Activated CD8-positive, alpha-beta memory T cell treated with anti-CD3 and anti-CD28 coated beads for 24 hours (primary cell): ENCODE measurements around the gene PSMA4.
"Not testable (repeated sequence)": the region's sequence is repeated elsewhere in the genome, so short reads cannot be mapped to it uniquely, and the experiment has no call there.

Experiments
- DNase-seq: peaks from one replicate; pipeline ENCODE4 v3.0.0-alpha.2; 2020

PSMA4 gene

DNA sequence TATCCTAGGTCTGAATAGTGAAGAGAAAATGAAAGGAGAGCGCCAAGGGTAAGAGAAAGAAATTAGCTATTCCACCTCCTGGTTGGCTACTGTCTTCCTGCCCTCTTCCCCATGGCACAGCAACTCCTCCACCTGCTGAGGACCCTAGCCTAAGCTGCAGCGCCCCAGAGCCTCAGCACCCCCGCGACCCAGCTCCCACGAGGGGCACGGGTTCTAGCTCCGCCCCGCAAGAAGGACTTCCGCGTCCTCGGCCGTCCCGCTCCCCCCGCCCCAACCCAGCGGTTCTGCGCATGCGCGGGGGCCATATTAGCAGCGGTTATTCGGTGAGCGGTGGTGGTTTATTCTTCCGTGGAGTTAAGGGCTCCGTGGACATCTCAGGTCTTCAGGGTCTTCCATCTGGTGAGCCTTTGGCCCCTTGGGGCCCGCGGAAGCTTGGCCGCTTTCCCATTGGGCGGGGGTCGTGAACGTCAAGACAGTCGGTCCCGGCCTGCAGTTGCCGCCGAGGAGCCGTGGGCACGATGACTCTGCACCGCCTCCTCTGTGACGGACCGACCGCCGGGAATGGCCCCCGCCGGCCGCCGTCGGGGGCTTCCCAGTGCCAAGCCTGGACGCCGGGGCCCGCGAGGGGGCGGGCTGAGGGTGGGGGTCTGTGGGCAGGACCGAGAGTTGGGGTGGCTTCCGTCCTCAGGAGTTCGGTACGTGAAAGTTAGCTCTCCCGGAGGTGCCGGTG, at the start of gene PSMA4:
TSS of gene PSMA4 (plus strand) at position 304 of the 730 bp plus-strand sequence. CDS start 1,484 bp downstream, outside the sequence.
- DNase-seq = peak; percentile 99

DNA sequence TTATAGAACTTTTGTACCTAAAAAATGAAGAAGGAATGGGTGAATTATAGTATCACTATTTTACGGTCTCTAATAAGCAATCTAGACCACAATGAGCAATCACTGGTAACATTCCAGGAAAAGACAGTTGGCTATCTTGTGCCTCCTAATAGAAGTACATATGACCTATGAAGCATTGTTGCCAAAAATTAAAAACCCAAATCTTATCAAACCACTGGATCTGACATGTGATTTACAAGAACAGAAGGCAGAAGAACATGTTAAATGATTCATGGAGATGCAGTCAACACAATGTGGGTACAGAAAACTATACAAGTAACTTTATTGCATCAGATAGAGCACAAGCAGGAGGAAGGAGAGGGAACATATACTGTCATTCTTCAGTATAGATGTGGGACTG, 47.4 kb upstream of the PSMA4 start:
- DNase-seq = no peak

DNA sequence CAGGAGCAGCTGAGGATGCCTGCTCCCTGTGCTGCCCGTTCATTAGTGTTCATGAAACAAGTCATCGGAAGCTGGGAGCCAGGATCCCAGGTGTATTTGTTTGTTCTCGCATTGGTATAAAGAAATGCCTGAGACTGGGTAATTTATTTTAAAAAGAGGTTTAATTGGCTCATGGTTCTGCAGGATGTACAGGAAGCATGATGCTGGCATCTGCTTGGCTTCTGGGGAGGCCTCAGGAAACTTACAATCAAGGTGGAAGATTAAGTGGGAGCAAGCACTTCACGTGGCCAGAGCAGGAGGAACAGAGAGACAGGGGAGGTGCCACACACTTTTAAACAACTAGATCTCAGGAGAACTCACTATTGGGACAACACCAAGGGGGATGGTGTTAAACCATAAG, 38.4 kb upstream of the PSMA4 start:
- DNase-seq = no peak

DNA sequence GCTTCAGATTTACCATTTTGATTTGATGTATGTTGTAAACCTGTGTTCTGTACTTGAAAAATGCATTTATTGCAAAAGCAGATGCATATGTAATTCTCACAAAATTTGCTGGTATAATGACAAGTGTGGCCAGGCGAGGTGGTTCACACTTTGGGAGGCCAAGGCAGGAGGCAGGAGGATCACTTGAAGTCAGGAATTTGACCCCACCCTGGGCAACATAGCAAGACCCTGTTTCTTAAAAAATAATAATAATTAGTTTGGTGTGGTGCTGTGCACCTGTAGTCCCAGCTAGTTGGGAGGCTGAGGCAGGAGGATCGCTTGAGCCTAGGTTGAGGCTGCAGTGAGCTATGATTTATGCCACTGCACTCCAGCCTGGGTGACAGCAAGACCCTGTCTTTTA, 37.6 kb upstream of the PSMA4 start:
- DNase-seq = no peak

DNA sequence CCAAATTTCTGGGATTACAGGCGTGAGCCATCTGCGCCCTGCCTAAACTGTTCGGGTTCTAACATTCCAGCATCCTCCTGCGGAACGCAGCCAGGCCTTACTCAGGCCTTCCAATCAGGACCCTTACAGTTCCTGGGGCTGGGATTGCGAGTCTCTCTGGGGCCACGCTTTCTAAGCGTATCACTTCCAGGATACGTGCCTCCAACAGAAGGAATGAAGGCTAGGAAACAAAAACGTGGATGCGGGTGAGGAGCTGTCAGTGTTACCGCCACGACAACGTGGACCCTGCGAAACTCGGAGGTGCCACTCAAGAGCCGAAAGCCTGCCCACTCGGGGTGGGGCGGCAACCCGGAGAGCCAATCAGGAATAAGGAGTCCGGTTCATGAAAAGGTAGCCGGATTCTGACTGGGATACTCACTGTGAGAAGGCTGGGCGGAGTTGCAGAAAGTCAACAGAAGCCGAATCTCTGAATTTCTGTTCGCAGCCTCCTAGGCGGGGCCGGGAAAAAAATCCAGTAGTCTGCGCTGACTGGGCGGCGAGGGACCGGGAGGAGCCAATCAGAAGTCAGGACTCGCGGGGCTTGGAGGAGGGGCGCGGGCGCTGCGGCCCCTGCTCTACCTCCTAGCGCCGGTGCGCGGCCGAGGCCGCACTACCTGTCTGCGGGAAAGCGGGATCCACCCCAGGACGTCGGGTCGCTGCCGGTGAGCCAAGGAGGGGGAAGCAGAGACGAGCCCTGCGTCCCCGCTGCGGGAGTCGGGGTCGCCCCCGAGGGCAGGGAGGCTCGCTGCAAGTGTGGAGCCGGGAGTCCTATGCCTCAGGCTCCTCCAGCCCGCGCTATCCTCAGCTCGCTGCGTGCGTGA, 33.0 kb upstream of the PSMA4 start, which contains the start of gene HYKK:
TSS of gene HYKK (plus strand) at position 607 of the 860 bp plus-strand sequence. CDS start 5,512 bp downstream, outside the sequence.
- peak; percentile 87 for DNase-seq

DNA sequence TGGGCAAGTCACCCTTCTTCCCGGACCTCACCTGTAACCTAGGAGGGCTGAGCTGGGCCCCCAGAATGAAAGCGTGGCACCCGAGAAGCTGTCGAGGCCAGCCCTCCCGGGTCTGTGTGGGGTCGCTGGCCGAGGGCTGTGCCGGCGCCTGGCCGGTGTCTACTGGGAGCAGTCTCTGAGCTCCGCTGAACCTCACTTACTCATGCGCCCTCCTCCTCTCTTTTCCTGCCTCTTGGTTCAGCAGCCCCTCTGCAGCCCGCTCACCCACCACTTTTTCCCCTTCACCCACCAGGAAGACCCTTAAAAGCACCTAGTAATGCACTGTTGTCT, 32.4 kb upstream of the PSMA4 start:
- DNase-seq = no peak

DNA sequence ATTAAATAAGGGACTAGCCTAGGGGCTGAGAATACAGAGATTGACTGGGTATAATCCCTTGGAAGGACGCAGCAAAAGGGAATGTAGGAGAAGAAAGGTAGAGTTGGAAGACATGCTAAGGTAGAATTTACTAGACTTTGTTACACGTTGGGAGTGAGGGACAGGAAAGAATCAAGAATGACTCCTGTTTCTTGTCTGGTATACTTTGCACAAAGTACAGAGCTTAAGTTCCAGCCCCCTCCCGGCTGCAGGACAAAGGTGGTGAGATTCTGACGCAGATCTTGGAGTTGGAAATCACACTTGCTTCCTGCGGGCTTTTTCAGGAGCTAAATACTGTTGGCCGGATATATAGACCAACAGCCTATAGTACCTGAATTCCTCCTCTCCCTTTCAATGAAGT, 32.0 kb upstream of the PSMA4 start:
- no peak for DNase-seq

DNA sequence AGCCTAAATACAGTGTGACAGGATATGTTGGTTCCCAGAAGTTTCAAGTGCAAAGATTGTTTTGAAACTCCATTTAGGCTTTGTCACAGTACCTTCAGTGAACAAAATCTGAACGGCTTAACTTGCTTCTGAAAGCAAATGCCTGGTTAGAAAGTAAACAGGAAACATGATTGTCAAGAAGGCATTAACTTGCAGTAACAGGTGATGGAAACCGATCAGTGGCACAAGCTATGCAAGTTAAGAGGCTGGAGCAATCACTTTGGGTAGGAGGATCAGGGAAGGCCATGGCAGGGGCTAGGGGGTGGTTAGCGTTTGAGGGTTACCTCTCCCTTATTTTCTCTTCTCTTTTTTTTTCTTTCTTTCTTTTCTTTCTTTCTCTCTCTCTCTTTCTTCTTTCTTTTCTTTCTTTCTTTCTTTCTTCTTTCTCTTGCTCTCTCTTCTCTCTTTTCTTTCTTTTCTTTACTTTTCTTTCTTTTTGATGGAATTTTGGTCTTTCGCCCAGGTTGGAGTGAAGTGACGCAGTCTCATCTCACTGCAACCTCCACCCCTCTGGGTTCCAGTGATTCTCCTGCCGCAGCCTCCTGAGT, 30.4 kb upstream of the PSMA4 start:
- no peak for DNase-seq

DNA sequence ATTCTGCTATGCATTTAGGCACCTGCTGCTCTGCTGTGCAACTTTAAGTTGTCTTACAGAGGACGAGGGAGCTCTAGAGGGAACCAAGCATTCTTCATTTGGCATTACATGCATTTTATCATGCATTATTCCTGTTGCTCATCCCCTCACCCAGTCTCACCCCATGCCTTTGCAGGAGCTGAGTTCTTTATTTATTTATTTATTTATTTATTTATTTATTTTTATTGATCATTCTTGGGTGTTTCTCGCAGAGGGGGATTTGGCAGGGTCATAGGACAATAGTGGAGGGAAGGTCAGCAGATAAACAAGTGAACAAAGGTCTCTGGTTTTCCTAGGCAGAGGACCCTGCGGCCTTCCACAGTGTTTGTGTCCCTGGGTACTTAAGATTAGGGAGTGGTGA, 20.2 kb upstream of the PSMA4 start:
- DNase-seq = not testable (repeated sequence)

DNA sequence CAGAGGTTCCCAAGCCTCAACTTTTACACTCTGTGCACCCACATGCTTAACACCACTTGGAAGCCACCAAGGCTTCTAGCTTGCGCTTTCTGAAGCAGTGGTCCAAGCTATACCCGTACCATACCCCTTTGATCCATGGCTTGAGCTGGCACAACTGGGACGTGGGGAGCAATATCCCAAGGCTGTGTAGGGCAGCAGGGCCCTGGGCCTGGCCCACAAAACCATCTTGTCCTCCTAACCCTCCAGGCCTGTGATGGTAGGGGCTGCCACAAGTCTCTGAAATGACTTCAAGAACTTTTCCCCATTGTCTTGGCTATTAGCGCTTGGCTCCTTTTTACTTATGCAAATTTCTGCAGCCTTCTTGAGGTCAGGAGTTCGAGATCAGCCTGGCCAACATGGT, 16.0 kb upstream of the PSMA4 start:
- no peak for DNase-seq

DNA sequence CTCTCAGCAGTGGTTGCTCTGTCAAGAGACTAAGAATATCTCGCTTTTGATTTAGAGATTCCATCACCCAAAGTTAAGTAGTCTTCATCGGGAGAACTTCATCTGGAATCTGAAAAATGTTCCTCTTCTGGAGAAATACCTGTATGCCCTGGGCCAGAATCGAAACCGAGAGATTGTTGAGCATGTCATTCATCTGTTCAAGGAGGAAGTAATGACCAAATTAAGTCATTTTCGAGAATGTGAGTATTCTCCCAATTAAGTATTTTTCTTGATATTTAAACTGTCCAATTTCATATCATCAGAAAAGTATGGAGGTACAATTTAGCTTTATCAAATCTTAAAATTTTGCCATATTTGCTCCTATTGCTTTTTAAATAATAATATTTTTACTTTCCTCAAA, 12.9 kb upstream of the PSMA4 start:
- no peak for DNase-seq

DNA sequence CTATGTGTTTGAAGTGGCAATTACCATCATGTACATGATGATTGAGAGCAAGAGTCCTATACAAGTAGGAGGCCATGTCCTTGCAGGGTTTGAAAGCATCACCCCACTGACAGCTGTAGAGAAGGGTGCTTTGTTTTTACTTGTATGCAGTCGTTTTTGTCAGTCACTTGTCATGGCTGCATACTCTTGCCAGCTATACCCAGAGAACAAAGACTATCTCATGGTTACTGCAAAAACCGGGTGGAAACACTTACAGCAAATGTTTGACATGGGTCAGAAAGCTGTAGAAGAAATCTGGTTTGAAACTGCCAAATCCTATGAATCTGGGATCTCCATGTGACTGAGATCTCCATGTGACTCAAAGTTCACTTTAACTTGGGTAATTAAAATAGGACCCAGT, 6.9 kb upstream of the PSMA4 start:
- DNase-seq = no peak

DNA sequence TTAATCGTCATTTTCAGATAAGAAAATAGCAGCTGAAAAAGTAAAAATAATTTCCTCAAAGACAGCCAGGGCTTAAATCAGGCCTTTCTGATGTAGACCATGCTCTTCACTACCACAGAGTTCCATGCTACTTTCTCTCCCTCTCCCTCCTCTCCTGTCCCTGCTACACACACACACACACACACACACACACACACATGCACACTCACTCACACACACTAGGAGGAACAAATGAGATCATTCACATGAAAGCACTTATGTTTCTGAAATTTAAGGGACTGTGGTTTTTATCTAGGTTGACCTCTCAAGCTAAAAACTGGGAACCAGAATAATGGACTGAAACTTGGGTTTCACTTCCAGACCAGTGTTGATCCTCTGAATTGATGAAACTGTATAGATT, 4.1 kb upstream of the PSMA4 start:
- no peak for DNase-seq

DNA sequence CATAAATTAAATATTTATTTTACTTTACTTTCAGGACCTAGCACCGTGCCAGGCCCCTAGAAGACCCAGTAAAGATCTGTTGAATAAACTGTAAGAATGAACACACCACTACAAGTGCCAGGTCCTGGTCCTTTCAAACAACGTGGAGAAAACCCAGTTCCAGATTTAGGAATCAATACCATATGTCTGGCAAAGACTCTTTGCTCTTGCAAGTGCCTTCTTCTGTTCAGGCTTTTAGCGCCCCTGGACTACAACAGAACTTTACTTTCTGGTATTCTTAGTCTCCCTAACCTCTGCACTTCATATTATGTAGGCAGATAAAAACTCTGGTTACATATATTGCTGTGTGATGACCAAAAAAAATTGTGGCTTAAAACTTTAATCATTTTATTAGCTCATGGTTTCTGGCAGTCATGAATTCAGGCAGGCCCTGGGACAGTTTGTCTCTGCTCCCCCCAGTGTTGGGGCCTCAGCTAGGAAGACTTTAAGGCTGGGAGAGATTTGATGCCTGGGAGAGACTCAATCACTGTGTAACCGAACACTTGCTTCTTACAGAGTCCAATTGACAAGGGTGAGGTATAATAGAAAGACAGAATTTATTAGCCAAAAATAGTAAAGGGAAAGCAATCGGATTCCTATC, 2.9 kb upstream of the PSMA4 start:
- no peak for DNase-seq

DNA sequence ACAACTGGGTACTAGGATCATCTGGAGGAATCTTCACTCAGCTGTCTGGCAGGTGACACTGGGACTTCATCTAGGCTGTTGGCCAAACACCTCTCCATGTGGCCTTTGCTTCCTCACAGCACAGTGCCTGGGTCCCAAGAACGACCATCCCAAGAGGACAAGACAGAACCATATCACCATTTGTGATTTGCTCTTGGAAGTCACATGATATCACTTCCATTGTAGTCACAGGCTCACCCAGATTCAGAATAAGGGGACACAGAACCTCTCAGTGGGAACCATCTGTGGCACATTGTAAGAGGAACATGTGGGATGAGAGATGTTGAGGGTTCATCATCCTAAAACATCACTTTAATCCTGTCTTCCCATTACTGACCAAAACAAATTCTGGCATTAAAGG, 1.9 kb upstream of the PSMA4 start:
- DNase-seq = no peak

DNA sequence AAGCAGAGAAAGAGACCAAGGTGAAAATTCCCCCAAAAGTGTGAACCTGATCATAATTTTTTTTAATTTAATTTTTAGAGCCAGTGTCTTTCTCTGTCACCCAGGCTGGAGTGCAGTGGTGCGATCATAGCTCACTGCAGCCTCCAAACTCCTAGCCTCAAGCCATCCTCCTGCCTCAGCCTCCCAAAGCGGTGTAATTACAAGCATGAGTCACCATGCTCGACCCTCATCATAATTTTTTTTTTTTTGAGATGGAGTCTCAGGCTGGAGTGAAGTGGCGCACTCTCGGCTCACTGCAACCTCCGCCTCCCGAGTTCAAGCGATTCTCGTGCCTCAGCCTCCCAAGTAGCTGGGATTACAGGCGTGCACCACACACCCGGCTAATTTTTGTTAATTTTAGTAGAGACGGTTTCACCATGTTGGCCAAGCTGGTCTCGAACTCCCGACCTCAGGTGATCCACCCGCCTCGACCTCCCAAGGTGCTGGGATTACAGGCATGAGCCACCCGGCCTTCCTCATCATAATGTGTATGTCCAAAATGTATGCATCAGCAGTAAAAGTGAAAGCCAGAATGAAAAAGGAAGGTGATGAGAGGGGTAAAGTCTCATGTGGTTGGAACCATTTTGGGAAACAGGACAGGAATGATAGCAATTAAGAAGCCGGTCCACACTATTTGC, 642 bp upstream of the PSMA4 start:
- peak; percentile 63 for DNase-seq

DNA sequence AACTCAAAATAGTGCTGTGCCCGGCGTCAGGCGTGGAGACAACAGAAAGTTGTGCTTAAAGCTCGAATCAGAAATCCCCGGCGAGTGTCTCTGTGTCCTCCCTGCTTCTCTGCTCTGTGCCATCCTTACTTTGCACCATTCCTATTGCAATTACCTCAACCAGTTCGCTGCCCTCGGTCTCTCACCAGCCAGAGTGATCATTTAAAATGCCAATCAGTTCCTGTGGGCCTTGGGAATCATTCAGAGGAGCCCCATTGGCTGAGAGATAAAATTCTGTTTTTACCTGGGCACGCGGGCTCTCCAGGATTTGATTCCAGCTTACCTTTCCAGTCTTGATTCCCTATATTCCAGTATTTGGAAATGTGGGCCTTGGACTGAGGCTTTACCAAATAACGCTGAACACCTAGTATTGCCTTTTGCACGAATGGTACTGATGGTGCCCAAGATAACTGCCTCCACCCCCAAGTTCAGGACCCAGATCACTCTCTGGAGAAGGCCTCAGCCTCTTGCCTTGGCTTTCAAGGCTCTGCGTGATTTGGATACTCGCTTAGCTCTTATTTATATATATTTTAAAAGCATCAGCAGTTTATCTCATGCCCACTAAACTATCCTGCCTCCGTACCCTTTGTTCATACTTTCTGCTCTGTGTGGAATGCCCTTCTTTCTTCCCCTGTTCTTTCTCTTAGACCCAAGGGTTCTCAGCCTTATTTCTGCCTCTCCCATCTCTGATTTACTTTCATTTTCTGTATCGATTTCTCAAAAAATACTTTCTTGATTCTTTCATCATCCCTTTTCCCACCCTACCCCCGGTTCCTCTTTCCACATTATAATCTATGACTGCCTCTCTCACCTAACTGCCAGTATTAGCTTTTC, 863 bp downstream of the PSMA4 start:
- peak; percentile 62 for DNase-seq

DNA sequence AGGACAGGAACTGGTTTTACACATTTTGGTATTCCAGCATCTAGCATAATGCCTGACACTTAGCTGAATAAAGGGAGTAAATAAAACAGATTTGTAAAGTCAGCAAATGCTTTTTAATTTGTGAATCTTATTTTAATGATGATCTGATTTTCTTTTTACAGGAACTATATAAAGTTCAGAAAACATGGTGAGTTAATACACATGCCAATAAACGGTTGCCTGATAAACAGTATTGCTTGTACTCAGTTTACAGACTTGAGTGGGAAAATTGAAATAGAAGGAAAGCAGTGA, 1.4 kb downstream of the PSMA4 start:
- DNase-seq = no peak

DNA sequence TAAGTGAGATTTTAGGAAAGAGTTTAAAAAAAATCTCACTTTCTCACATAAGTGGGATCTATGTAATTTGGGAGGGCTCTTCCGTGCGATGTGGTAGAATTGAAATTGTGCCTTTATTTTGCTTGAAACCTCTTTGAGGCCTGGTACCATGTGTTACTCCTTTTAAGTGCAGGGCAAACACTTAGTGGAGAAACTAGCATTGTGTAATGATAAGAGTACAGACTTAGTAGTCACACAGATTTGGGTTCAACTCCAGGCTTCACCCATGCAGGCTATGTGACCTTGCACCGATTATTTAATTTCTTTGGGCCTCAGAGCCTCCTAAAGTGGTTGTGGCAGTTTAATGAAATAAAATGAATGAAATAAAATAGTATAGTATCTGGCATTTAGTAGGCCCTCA, 2.4 kb downstream of the PSMA4 start:
- DNase-seq = no peak

DNA sequence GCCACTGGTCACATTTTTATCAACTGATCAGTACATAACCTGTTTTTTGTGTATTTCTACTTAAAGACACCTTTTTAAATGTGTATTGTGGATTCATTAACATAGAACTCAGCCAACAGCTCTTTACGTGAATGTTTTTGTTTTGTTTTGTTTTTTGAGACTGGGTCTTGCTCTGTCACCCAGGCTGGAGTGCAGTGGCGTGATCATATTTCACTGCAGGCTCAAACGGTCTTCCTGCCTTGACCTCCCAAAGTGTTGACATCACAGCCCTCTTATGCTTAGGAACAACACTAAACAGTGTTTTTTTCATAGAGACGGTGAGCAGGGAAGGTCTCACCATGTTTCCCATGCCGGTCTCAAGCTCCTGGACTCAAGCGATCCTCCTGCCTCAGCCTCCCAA, 9.9 kb downstream of the PSMA4 start:
- no peak for DNase-seq

DNA sequence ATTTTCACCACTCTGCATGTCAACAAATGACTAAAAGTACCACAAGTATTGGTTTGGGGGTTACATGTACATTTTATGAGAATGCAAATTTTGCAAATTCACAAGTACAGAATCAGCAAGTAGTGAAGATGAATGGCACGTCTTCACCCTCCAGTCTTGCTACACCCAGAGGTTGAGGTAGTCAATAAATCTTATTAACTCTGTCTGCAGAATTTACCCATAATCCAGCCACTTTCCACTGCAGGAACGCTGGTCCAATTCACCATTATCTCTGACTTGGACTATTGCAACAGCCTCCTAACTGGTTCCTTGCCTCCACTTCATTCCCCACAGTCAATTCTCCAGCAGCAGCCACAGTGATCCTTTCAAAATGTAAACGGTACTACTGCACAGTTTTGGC, 10.6 kb downstream of the PSMA4 start:
- DNase-seq = no peak

DNA sequence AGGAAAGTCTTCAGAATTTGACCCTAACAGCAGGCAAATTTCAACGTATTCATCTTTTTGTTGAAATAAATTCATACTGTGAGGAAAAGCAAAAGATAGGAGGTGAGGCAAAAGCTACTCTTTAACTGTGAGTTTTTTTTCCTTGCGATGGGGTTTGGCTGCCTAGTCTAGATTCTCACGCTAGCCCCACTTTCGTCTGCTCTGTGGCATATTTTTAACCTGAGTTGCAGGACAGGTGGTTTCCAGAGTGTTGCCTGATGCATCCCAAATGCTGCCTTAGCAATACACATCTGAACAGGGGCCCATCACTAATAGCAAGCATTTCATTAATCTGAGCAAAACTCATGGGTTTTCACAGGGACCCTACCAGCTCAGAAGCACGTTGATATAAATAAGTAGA, 11.7 kb downstream of the PSMA4 start:
- no peak for DNase-seq
